GM23248 (cell line): ENCODE measurements around the gene GSC2. TPM values are rescaled to one million over a fixed set of nuclear protein-coding genes. Genes with fewer than 3 reads are reported as not detected.

Source experiments
- DNase-seq: peaks from one replicate; pipeline ENCODE4 v3.0.0-alpha.2; 2015
- H2AFZ ChIP-seq: fragments of 200-600 bp; sonication (generic); 2 replicates; pipeline ENCODE4 v1.6.1; 2016; ENCODE audit warnings: antibody characterized with exemption
- H3F3A ChIP-seq: fragments of 200-600 bp; sonication (generic); 2 replicates; pipeline ENCODE4 v1.6.1; 2016; ENCODE audit warnings: mild to moderate bottlenecking, antibody characterized with exemption, mixed run types; ENCODE audit not compliant: insufficient read depth
- H3K27ac ChIP-seq: fragments of 200-600 bp; sonication (generic); 2 replicates; pipeline ENCODE4 v1.5.1; 2016; ENCODE audit warnings: mild to moderate bottlenecking
- H3K27me3 ChIP-seq: fragments of 200-600 bp; sonication (generic); replicated peaks from 2 replicates; pipeline ENCODE4 v1.6.1; 2016; ENCODE audit warnings: mild to moderate bottlenecking; ENCODE audit not compliant: insufficient read depth
- H3K36me3 ChIP-seq: fragments of 200-600 bp; sonication (generic); 2 replicates; pipeline ENCODE4 v1.6.1; 2016; ENCODE audit warnings: low read depth, mild to moderate bottlenecking
- H3K4me1 ChIP-seq: fragments of 200-600 bp; sonication (generic); 2 replicates; pipeline ENCODE4 v1.6.1; 2016; ENCODE audit warnings: mild to moderate bottlenecking; ENCODE audit not compliant: insufficient read depth
- H3K4me2 ChIP-seq: fragments of 200-600 bp; sonication (generic); one replicate; pipeline ENCODE4 v1.6.1; 2016; ENCODE audit warnings: mild to moderate bottlenecking; ENCODE audit not compliant: unreplicated experiment
- H3K4me3 ChIP-seq: fragments of 200-600 bp; sonication (generic); 2 replicates; pipeline ENCODE4 v1.5.1; 2016; ENCODE audit warnings: mild to moderate bottlenecking
- H3K79me2 ChIP-seq: fragments of 200-600 bp; sonication (generic); 2 replicates; pipeline ENCODE4 v1.6.1; 2016; ENCODE audit warnings: mild to moderate bottlenecking; ENCODE audit not compliant: insufficient read depth
- H3K9ac ChIP-seq: fragments of 200-600 bp; sonication (generic); 2 replicates; pipeline ENCODE4 v1.6.1; 2016; ENCODE audit warnings: mild to moderate bottlenecking
- H3K9me2 ChIP-seq: fragments of 200-600 bp; sonication (generic); 2 replicates; pipeline ENCODE4 v1.6.1; 2016; ENCODE audit warnings: mixed run types, mild to moderate bottlenecking, moderate library complexity; ENCODE audit not compliant: insufficient read depth
- H3K9me3 ChIP-seq: fragments of 200-600 bp; sonication (generic); one replicate; pipeline ENCODE4 v1.6.1; 2017; ENCODE audit warnings: low read depth
- H4K20me1 ChIP-seq: fragments of 200-600 bp; sonication (generic); 2 replicates; pipeline ENCODE4 v1.6.0; 2016; ENCODE audit not compliant: insufficient read depth
- EZH2 ChIP-seq: fragments of 200-600 bp; sonication (generic); IDR thresholded peaks from 2 replicates; pipeline ENCODE4 v1.6.1; 2018; ENCODE audit warnings: antibody characterized with exemption, mild to moderate bottlenecking; ENCODE audit not compliant: insufficient read depth, poor library complexity, severe bottlenecking
- EZH2phosphoT487 ChIP-seq: fragments of 200-600 bp; sonication (generic); IDR thresholded peaks from 2 replicates; pipeline ENCODE4 v1.6.1; 2018; ENCODE audit warnings: antibody characterized with exemption, moderate library complexity, mild to moderate bottlenecking, low read depth; ENCODE audit not compliant: insufficient read depth
- WGBS, 2 experiments: methylation state at CpG; one replicate each; pipeline ENCODE4 v1.1.6; 2015 to 2017; ENCODE audit warnings: low lambda C conversion rate in 2 of 2, low coverage in 1 of 2; ENCODE audit errors: missing lambda C conversion rate in 2 of 2; 5-methylcytosine and 5-hydroxymethylcytosine counted together
- in situ Hi-C: fragments of 300-500 bp; cut with MboI; formaldehyde crosslinking; loops from 2 replicates; pipeline ENCODE4 v1.15.0; 2020
- polyA plus RNA-seq: library from polyadenylated mRNA; unstranded; fragments of >200 nt; fragmentation: Nextera tagmentation; extraction: Ambion mirVana; gene quantifications from 2 replicates; pipeline ENCODE4 v1.2.1, GENCODE V29; 2016
- total RNA-seq: library from RNA; depleted of rRNA; stranded (reverse); fragments of >200 nt; shearing (Covaris generic); gene quantifications from 2 replicates; pipeline ENCODE4 v1.2.3, GENCODE V29; 2014; rRNA removed

The GSC2 gene
- total RNA-seq, result not detected in 2 replicates
- polyA plus RNA-seq, result not detected in 2 replicates

GRCh38 chr22:19149991-19150390 is at the start of gene GSC2:
GSC2 (minus strand) TSS chr22:19150292; CDS start chr22:19150283, 9 bp downstream.
- no peaks in the 10 kb centered on the region for H3K79me2 ChIP-seq
- H3K9me3 ChIP-seq, result no peaks in the 10 kb centered on the region
- 3% methylated on average over 6 to 28 of the region's 59 CpGs for WGBS, 2 experiments
- H3K9ac ChIP-seq, result no peak within 1 kb of the TSS
- H2AFZ ChIP-seq, result no peak within 1 kb of the TSS
- H3F3A ChIP-seq, result no peaks in the 10 kb centered on the region
- no peak within 1 kb of the TSS for H3K27ac ChIP-seq
- H4K20me1 ChIP-seq, result no peaks in the 10 kb centered on the region
- H3K4me2 ChIP-seq, result no peak within 1 kb of the TSS
- peaks cover 48% of the 10 kb centered on the region for H3K27me3 ChIP-seq
- H3K36me3 ChIP-seq, result no peaks in the 10 kb centered on the region
- in situ Hi-C loops, result no loop called here
- DNase-seq, result no peak
- TF ChIP-seq EZH2phosphoT487 (no peak), EZH2 (no peak)
- H3K9me2 ChIP-seq, result no peaks in the 10 kb centered on the region
- no peaks in the 10 kb centered on the region for H3K4me1 ChIP-seq
- no peak within 1 kb of the TSS for H3K4me3 ChIP-seq

- Histone ChIP-seq H3K4me1 (no peaks in the 10 kb centered on the region), H3F3A (no peaks in the 10 kb centered on the region), H3K9me3 (no peaks in the 10 kb centered on the region), H3K4me2 (no peak overlapping the region), H2AFZ (no peak overlapping the region), H3K4me3 (no peak overlapping the region), H3K36me3 (no peaks in the 10 kb centered on the region), H4K20me1 (no peaks in the 10 kb centered on the region), H3K79me2 (no peaks in the 10 kb centered on the region), H3K9ac (no peak overlapping the region), H3K9me2 (no peaks in the 10 kb centered on the region), H3K27me3 (no peaks in the 10 kb centered on the region), H3K27ac (no peak overlapping the region)
- in situ Hi-C loops, result no loop called here
- WGBS, 2 experiments, result 76 to 88% methylated on average over 8 of the region's 8 CpGs
- TF ChIP-seq EZH2, result no peak
- no peak for TF ChIP-seq EZH2phosphoT487
- DNase-seq, result no peak
Observed at GRCh38 chr22:19199479-19199878, 49.4 kb upstream of the GSC2 start.

- H3K9me2 ChIP-seq, result no peaks in the 10 kb centered on the region
- 96% methylated on average over 10 of the region's 10 CpGs for WGBS, 2 experiments
- no peaks in the 10 kb centered on the region for H3K36me3 ChIP-seq
- in situ Hi-C loops, result no loop called here
- H3K4me3 ChIP-seq, result no peak overlapping the region
- no peaks in the 10 kb centered on the region for H3K79me2 ChIP-seq
- no peak for DNase-seq
- no peaks in the 10 kb centered on the region for H3K27me3 ChIP-seq
- no peak for TF ChIP-seq EZH2
- no peak for TF ChIP-seq EZH2phosphoT487
- no peaks in the 10 kb centered on the region for H3K4me1 ChIP-seq
- no peaks in the 10 kb centered on the region for H3F3A ChIP-seq
- no peaks in the 10 kb centered on the region for H3K9me3 ChIP-seq
- no peak overlapping the region for H3K27ac ChIP-seq
- H3K9ac ChIP-seq, result no peak overlapping the region
- H2AFZ ChIP-seq, result no peak overlapping the region
- no peak overlapping the region for H3K4me2 ChIP-seq
- H4K20me1 ChIP-seq, result no peaks in the 10 kb centered on the region
Observed at GRCh38 chr22:19197997-19198865, 48.1 kb upstream of the GSC2 start.

GRCh38 chr22:19196841-19197612 is 46.9 kb upstream of the GSC2 start:
- WGBS, 2 experiments, result 61 to 63% methylated on average over 11 of the region's 11 CpGs
- in situ Hi-C loops, result no loop called here

More at GRCh38 chr22:19196841-19197612, 46.9 kb upstream of the GSC2 start:
- Histone ChIP-seq H3F3A (no peaks in the 10 kb centered on the region), H3K27me3 (no peaks in the 10 kb centered on the region), H2AFZ (no peak overlapping the region), H3K4me2 (no peak overlapping the region), H4K20me1 (no peaks in the 10 kb centered on the region), H3K9me2 (no peaks in the 10 kb centered on the region), H3K79me2 (no peaks in the 10 kb centered on the region), H3K36me3 (no peaks in the 10 kb centered on the region), H3K4me3 (no peak overlapping the region), H3K27ac (no peak overlapping the region), H3K9ac (no peak overlapping the region), H3K9me3 (no peaks in the 10 kb centered on the region), H3K4me1 (no peaks in the 10 kb centered on the region)
- no peak for DNase-seq
- TF ChIP-seq EZH2phosphoT487, result no peak
- TF ChIP-seq EZH2, result no peak
